ENCODE measurements around the gene ADAM19.

Gene ADAM19

GRCh38 chr5:157481666-157482065, 93.9 kb downstream of the ADAM19 start:
- DNase-seq = no peak

GRCh38 chr5:157481265-157481664, 94.3 kb downstream of the ADAM19 start:
- no peak for DNase-seq

GRCh38 chr5:157479612-157480510, 95.7 kb downstream of the ADAM19 start:
- no peak for DNase-seq

- DNase-seq = no peak
Measured at GRCh38 chr5:157479166-157479565, 96.4 kb downstream of the ADAM19 start.

- no peak for DNase-seq
Measured at GRCh38 chr5:157478726-157479125, 96.8 kb downstream of the ADAM19 start.

- DNase-seq = no peak
Measured at GRCh38 chr5:157477814-157478494, 97.6 kb downstream of the ADAM19 start.

GRCh38 chr5:157476702-157477408, 98.7 kb downstream of the ADAM19 start:
- peak; percentile 48 for DNase-seq

- DNase-seq = no peak
Measured at GRCh38 chr5:157475432-157475831, 100.1 kb downstream of the ADAM19 start.

GRCh38 chr5:157473383-157474320, 101.9 kb downstream of the ADAM19 start:
- DNase-seq = no peak

GRCh38 chr5:157471709-157472108, 103.9 kb downstream of the ADAM19 start:
- no peak for DNase-seq

GRCh38 chr5:157470631-157471030, 104.9 kb downstream of the ADAM19 start:
- DNase-seq = no peak

GRCh38 chr5:157469687-157470086, 105.9 kb downstream of the ADAM19 start:
- DNase-seq = no peak

- DNase-seq = no peak
Measured at GRCh38 chr5:157469073-157469472, 106.5 kb downstream of the ADAM19 start.

GRCh38 chr5:157468293-157468965, 107.1 kb downstream of the ADAM19 start:
- DNase-seq = no peak

GRCh38 chr5:157464519-157465171, 110.9 kb downstream of the ADAM19 start:
- peak; percentile 20 for DNase-seq

GRCh38 chr5:157463621-157464518, 111.7 kb downstream of the ADAM19 start:
- no peak for DNase-seq

- DNase-seq = no peak
Measured at GRCh38 chr5:157463081-157463480, 112.5 kb downstream of the ADAM19 start.

GRCh38 chr5:157460921-157461792, 114.4 kb downstream of the ADAM19 start:
- DNase-seq = no peak

Measured in CD4-positive, alpha-beta T cell treated with Interleukin-12 subunit alpha and Interleukin-12 subunit beta, for 1 hour (primary cell).